Tibial nerve (tissue), 4 donors: Measurements from ENCODE around the gene CDH18.

Experiments
- EP300 ChIP-seq, 2 donors: sonication (generic); formaldehyde crosslinking; IDR thresholded peaks; one replicate each; pipeline ENCODE4 v1.6.1; 2017; ENCODE audit warnings: antibody characterized with exemption in 2 of 2, mild to moderate bottlenecking in 1 of 2
- POLR2A ChIP-seq, 2 donors: fragments of 450-650 bp; IDR thresholded peaks; one replicate each; pipeline ENCODE4 v1.6.1; 2017; ENCODE audit warnings: antibody characterized with exemption in 2 of 2, mild to moderate bottlenecking in 2 of 2, moderate library complexity in 2 of 2
- TF ChIP-seq, protein P1 (sequence below), 5 experiments: fragments of 200-600 bp in 3 of 5; fragments of 450-650 bp in 2 of 5; sonication (generic) in 3 of 5; IDR thresholded peaks; one replicate each; pipeline ENCODE4 v1.5.1; 2016 to 2019; ENCODE audit warnings: antibody characterized with exemption in 5 of 5, mild to moderate bottlenecking in 3 of 5, moderate library complexity in 2 of 5

DNA sequence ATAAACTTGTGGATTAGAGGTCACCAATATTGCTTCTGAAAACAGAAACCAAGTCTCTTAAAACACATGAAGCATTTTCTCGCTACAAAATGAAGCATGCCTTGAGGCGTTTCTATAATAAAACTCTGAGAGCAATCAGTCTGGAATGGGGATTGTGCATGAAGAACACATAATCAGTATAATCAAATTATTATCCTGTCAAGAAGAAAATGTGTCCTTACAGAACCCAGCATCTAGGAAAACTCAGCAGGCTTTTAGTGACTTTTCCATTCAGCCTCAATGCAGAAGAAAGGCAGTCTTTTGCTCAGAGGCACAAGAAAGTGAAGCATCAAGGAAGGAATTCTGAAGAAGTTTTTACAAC lies 121.9 kb downstream of the CDH18 start:
- TF ChIP-seq POLR2A (IDR thresholded peaks at IDR 0.05) (no peak), EP300 (IDR thresholded peaks at IDR 0.05) (no peak)
- TF ChIP-seq, protein P1, sequence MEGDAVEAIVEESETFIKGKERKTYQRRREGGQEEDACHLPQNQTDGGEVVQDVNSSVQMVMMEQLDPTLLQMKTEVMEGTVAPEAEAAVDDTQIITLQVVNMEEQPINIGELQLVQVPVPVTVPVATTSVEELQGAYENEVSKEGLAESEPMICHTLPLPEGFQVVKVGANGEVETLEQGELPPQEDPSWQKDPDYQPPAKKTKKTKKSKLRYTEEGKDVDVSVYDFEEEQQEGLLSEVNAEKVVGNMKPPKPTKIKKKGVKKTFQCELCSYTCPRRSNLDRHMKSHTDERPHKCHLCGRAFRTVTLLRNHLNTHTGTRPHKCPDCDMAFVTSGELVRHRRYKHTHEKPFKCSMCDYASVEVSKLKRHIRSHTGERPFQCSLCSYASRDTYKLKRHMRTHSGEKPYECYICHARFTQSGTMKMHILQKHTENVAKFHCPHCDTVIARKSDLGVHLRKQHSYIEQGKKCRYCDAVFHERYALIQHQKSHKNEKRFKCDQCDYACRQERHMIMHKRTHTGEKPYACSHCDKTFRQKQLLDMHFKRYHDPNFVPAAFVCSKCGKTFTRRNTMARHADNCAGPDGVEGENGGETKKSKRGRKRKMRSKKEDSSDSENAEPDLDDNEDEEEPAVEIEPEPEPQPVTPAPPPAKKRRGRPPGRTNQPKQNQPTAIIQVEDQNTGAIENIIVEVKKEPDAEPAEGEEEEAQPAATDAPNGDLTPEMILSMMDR (IDR thresholded peaks at IDR 0.05) = no peak
